ENCODE results near the gene BMP7.

The BMP7 gene

DNA sequence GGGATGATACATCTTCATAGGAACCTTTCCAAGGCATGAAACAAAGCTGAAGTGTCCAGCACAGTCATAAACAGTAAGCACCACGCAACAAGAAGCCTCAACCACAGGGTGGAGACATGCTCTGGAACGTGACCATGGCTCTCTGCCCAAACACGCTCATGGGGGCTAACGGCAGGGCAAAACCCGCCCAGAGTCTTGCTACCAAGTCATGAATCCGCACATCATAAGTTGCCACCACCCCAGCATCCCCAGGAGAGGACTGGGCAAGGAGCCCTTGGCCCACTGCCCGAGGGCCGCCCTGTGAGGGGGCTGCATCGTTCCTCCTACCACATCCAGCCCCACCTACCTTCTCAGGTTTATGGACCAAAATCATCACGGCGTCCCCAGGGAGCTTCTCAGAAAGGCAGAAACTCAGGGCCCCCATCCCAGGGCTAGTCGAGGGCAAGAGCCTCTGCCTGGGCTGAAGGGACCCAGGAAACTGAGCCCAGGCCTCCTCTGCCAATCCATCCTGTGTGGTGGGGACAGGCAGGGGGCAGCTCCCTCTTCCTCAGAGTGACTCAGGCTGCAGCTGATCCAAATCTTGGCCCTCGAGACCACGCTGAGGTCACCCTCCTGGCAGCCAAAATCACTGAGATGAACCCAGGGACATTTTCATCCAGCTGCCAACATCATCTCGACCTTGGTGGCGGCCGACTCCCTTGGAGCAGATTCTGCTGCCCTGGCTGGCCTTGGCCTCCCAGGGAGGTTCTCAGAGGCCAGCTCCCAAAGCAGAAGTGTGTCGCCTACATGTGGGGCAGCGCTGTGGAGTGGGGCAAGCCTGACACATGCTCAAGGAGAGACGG is 42.6 kb downstream of the BMP7 start:
- TF ChIP-seq, protein P1, sequence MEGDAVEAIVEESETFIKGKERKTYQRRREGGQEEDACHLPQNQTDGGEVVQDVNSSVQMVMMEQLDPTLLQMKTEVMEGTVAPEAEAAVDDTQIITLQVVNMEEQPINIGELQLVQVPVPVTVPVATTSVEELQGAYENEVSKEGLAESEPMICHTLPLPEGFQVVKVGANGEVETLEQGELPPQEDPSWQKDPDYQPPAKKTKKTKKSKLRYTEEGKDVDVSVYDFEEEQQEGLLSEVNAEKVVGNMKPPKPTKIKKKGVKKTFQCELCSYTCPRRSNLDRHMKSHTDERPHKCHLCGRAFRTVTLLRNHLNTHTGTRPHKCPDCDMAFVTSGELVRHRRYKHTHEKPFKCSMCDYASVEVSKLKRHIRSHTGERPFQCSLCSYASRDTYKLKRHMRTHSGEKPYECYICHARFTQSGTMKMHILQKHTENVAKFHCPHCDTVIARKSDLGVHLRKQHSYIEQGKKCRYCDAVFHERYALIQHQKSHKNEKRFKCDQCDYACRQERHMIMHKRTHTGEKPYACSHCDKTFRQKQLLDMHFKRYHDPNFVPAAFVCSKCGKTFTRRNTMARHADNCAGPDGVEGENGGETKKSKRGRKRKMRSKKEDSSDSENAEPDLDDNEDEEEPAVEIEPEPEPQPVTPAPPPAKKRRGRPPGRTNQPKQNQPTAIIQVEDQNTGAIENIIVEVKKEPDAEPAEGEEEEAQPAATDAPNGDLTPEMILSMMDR (IDR thresholded peaks at IDR 0.05; ENCODE audit: extremely low read depth, missing control alignments) = no peak

DNA sequence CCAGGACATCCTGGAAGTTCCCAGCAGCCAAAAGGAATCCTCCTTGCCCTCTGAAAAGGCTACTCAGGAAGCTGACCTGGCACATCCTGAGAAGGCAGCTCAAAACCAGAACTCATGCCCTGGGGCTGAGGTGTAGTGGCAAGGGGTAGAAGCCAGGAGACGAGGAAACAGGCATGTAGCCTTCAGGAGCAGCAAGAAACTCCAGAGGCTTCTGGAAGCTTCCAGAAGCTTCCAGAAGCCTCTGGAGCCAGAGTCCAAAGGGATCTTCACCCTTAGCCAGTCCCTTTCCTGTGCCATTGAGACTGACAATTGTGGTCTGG is 43.9 kb downstream of the BMP7 start:
- no peak for DNase-seq (ENCODE audit: low spot score)

More for the DNA sequence above, 42.6 kb downstream of the BMP7 start:
- no peak for DNase-seq (ENCODE audit: low spot score)

GRCh38 chr20:57221916-57222630 is 44.4 kb downstream of the BMP7 start:
- TF ChIP-seq, protein P1 (IDR thresholded peaks at IDR 0.05; ENCODE audit: extremely low read depth, missing control alignments) = no peak

More for the DNA sequence above, 43.9 kb downstream of the BMP7 start:
- TF ChIP-seq, protein P1 (IDR thresholded peaks at IDR 0.05; ENCODE audit: extremely low read depth, missing control alignments) = no peak

GRCh38 chr20:57220337-57221145 is 45.9 kb downstream of the BMP7 start:
- TF ChIP-seq, protein P1 (IDR thresholded peaks at IDR 0.05; ENCODE audit: extremely low read depth, missing control alignments) = no peak
- no peak for DNase-seq (ENCODE audit: low spot score)

More at GRCh38 chr20:57221916-57222630, 44.4 kb downstream of the BMP7 start:
- no peak for DNase-seq (ENCODE audit: low spot score)

GRCh38 chr20:57219071-57219677 is 47.3 kb downstream of the BMP7 start:
- TF ChIP-seq, protein P1 (IDR thresholded peaks at IDR 0.05; ENCODE audit: extremely low read depth, missing control alignments) = no peak
- DNase-seq (ENCODE audit: low spot score) = no peak

DNA sequence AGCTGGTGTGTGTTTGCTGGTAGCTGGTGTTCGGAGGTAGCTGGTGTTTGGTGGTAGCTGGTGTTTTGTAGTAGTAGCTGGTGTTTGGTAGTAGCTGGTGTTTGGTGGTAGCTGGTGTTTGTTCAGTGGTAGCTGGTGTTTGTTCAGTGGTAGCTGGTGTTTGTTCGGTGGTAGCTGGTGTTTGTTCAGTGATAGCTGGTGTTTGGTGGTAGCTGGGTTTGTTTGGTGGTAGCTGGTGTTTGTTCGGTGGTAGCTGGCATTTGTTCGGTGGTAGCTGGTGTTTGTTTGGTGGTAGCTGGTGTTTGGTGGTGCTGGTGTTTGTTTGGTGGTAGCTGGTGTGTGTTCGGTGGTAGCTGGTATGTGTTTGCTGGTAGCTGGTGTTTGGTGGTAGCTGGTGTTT is 48.0 kb downstream of the BMP7 start:
- TF ChIP-seq, protein P1 (IDR thresholded peaks at IDR 0.05; ENCODE audit: extremely low read depth, missing control alignments) = no peak
- DNase-seq (ENCODE audit: low spot score) = no peak

Data from GM20000 (cell line).